PC-9 (cell line): ENCODE data around the gene MPP1. TPM values are rescaled to one million over a fixed set of nuclear protein-coding genes. Genes with fewer than 3 reads are reported as not detected.

ENCODE experiments used
- BruUV-seq: library from RNA; stranded (reverse); fragments of 400-500 nt; replicated peaks from 2 replicates; lab custom pipeline; 2021; lab: Mats Ljungman, UMichigan
- CTCF ChIA-PET: fragments of 300-600 bp; sonication (Branson Sonifier 250); formaldehyde crosslinking; loops from one replicate; lab custom pipeline; 2022; ENCODE audit warnings: antibody characterized with exemption; lab: Charles Lee
- POLR2A ChIA-PET: fragments of 300-600 bp; sonication (Branson Sonifier 250); formaldehyde crosslinking; loops from one replicate; lab custom pipeline; 2022; ENCODE audit warnings: antibody characterized with exemption; ENCODE audit not compliant: unreplicated experiment; lab: Charles Lee
- DNase-seq, 2 experiments: peaks; one replicate each; pipeline versions ENCODE4 v3.0.0 to v3.0.0-alpha.2; 2015 to 2022; ENCODE audit warnings: mixed read lengths in 1 of 2
- H2AFZ ChIP-seq: fragments of 200-600 bp; sonication (generic); 2 replicates; pipeline ENCODE4 v1.8.1; 2017; ENCODE audit warnings: antibody characterized with exemption
- H3F3A ChIP-seq: fragments of 200-600 bp; sonication (generic); 2 replicates; pipeline ENCODE4 v1.8.1; 2017; ENCODE audit warnings: antibody characterized with exemption, mild to moderate bottlenecking, low read depth; ENCODE audit not compliant: insufficient read depth
- H3K27ac ChIP-seq: fragments of 200-600 bp; sonication (generic); 2 replicates; pipeline ENCODE4 v1.6.1; 2016; ENCODE audit warnings: mixed run types
- H3K27me3 ChIP-seq: fragments of 200-600 bp; sonication (generic); 2 replicates; pipeline ENCODE4 v1.6.1; 2016; ENCODE audit warnings: low read depth, mixed run types; ENCODE audit not compliant: insufficient read depth
- H3K36me3 ChIP-seq: fragments of 200-600 bp; sonication (generic); 2 replicates; pipeline ENCODE4 v1.6.1; 2016; ENCODE audit warnings: low read depth, mixed run types
- H3K4me1 ChIP-seq: fragments of 200-600 bp; sonication (generic); replicated peaks from 2 replicates; pipeline ENCODE4 v1.6.1; 2016; ENCODE audit warnings: mixed run types; ENCODE audit not compliant: insufficient read depth
- H3K4me2 ChIP-seq: fragments of 200-600 bp; sonication (generic); 2 replicates; pipeline ENCODE4 v1.6.1; 2017; ENCODE audit warnings: mixed run types
- H3K4me3 ChIP-seq: fragments of 200-600 bp; sonication (generic); 2 replicates; pipeline ENCODE4 v1.6.1; 2016; ENCODE audit warnings: mixed run types
- H3K79me2 ChIP-seq: fragments of 200-600 bp; sonication (generic); 2 replicates; pipeline ENCODE4 v1.6.1; 2017; ENCODE audit warnings: low read depth, mixed run types
- H3K9me2 ChIP-seq: fragments of 200-600 bp; sonication (generic); 2 replicates; pipeline ENCODE4 v1.8.1; 2017; ENCODE audit warnings: mild to moderate bottlenecking; ENCODE audit not compliant: insufficient read depth
- H3K9me3 ChIP-seq: fragments of 200-600 bp; sonication (generic); 2 replicates; pipeline ENCODE4 v1.8.1; 2016; ENCODE audit warnings: low read depth; ENCODE audit not compliant: insufficient read depth
- H4K20me1 ChIP-seq: fragments of 200-600 bp; sonication (generic); 2 replicates; pipeline ENCODE4 v1.8.1; 2017; ENCODE audit not compliant: insufficient read depth
- CTCF ChIP-seq: fragments of 200-600 bp; sonication (generic); conservative IDR thresholded peaks from 2 replicates; pipeline ENCODE4 v1.6.1; 2017; ENCODE audit warnings: mixed run types, antibody characterized with exemption, mild to moderate bottlenecking, moderate library complexity
- EZH2 ChIP-seq: fragments of 200-600 bp; sonication (generic); IDR thresholded peaks from 2 replicates; pipeline ENCODE4 v1.8.0; 2017; ENCODE audit warnings: antibody characterized with exemption, low read depth
- intact Hi-C: fragments of 100-400 bp; cut with micrococcal nuclease; formaldehyde crosslinking; loops from one replicate; pipeline ENCODE4 v1.10.0; 2022; ENCODE audit not compliant: unreplicated experiment
- total RNA-seq: library from RNA; stranded (reverse); gene quantifications from 2 replicates; pipeline ENCODE4 v1.2.3, GENCODE V29; 2021

Gene MPP1
- total RNA-seq, 1 experiment from 2014 or later = 4.8 TPM

- H4K20me1 ChIP-seq = peaks cover 11% of the 10 kb centered on the region
- peak overlapping the region; percentile 89 for H3K4me3 ChIP-seq
- H3K27ac ChIP-seq = peak overlapping the region; percentile 52
- H3F3A ChIP-seq = peaks cover 5% of the 10 kb centered on the region; the same call in 1 of the 2 replicates
- H3K27me3 ChIP-seq = no peaks in the 10 kb centered on the region
- DNase-seq = peak in 1 of 2 experiments; percentile 20
- H3K9me3 ChIP-seq = no peaks in the 10 kb centered on the region
- TSS peak; percentile 96 for BruUV-seq
- intact Hi-C loops = loop anchor here (2.0 to 10.0 kb wide), 2 partner anchors 43 to 387 kb away; partner anchors contain the start of genes EMD, FLNA and MPP1
- H3K79me2 ChIP-seq = peaks cover 41% of the 10 kb centered on the region
- H3K36me3 ChIP-seq = peaks cover 21% of the 10 kb centered on the region; the same call in 1 of the 2 replicates
- CTCF ChIA-PET = interaction anchor here (1.0 kb wide), 1 partner anchor 13 kb away, joined by 4 read pairs; no protein-coding TSS in a partner anchor
- TF ChIP-seq CTCF (no peak), EZH2 (no peak)
- H3K4me2 ChIP-seq = peak overlapping the region; percentile 88
- peaks cover 15% of the 10 kb centered on the region for H3K4me1 ChIP-seq
- H2AFZ ChIP-seq = peak overlapping the region; percentile 91
- POLR2A ChIA-PET = interaction anchor here (0.6 to 1.0 kb wide), 5 partner anchors 13 to 742 kb away, joined by 3 to 7 read pairs (median 3); partner anchors contain the start of genes DNASE1L1 and SLC10A3
- H3K9me2 ChIP-seq = no peaks in the 10 kb centered on the region
These were observed 43.2 kb downstream of the MPP1 start for GRCh38 chrX:154761977-154762536.

- H3K9me3 ChIP-seq = no peaks in the 10 kb centered on the region
- ChIA-PET CTCF (no interaction called here), POLR2A (no interaction called here)
- peaks cover 15% of the 10 kb centered on the region for H3K4me1 ChIP-seq
- BruUV-seq = no TSS peak
- H3K36me3 ChIP-seq = no peaks in the 10 kb centered on the region
- peaks cover 9% of the 10 kb centered on the region for H3K79me2 ChIP-seq
- TF ChIP-seq CTCF (no peak), EZH2 (no peak)
- H4K20me1 ChIP-seq = no peaks in the 10 kb centered on the region
- H3K9me2 ChIP-seq = no peaks in the 10 kb centered on the region
- no peak overlapping the region for H2AFZ ChIP-seq
- no peak for DNase-seq
- H3K4me2 ChIP-seq = no peak overlapping the region
- no peaks in the 10 kb centered on the region for H3K27me3 ChIP-seq
- peaks cover 2% of the 10 kb centered on the region; the same call in 1 of the 2 replicates for H3F3A ChIP-seq
- H3K4me3 ChIP-seq = no peak overlapping the region
- intact Hi-C loops = no loop called here
- no peak overlapping the region for H3K27ac ChIP-seq
These were observed 46.6 kb downstream of the MPP1 start for GRCh38 chrX:154758696-154759095.

GRCh38 chrX:154751669-154752271 is 53.5 kb downstream of the MPP1 start:
- DNase-seq = no peak
- no peaks in the 10 kb centered on the region for H3K79me2 ChIP-seq
- no peaks in the 10 kb centered on the region for H4K20me1 ChIP-seq
- intact Hi-C loops = no loop called here
- H3F3A ChIP-seq = peaks cover 6% of the 10 kb centered on the region; the same call in 1 of the 2 replicates
- peaks cover 26% of the 10 kb centered on the region for H3K27me3 ChIP-seq
- TF ChIP-seq EZH2 (no peak), CTCF (no peak)
- peaks cover 8% of the 10 kb centered on the region; the same call in 1 of the 2 replicates for H3K4me1 ChIP-seq
- no TSS peak for BruUV-seq
- no peak overlapping the region for H3K27ac ChIP-seq
- H3K9me3 ChIP-seq = no peaks in the 10 kb centered on the region
- ChIA-PET POLR2A (no interaction called here), CTCF (no interaction called here)
- H3K4me2 ChIP-seq = no peak overlapping the region
- H3K4me3 ChIP-seq = no peak overlapping the region
- no peak overlapping the region for H2AFZ ChIP-seq
- H3K9me2 ChIP-seq = no peaks in the 10 kb centered on the region
- H3K36me3 ChIP-seq = no peaks in the 10 kb centered on the region
